Mucosa of descending colon (tissue), 3 donors: Measurements from ENCODE around the gene ITPRIP. TPM values are rescaled to one million over a fixed set of nuclear protein-coding genes. Genes with fewer than 3 reads are reported as not detected.

ENCODE experiments used
- ATAC-seq: fragments of 200-7000 bp; cut with Tn5 transposase; one replicate; pipeline ENCODE4 v1.9.1; 2020; ENCODE audit warnings: mild to moderate bottlenecking, moderate library complexity
- DNase-seq, 3 donors: peaks; one replicate each; pipeline ENCODE4 v3.0.0-alpha.2; 2020
- H3K36me3 ChIP-seq: fragments of 200-600 bp; one replicate; pipeline ENCODE4 v1.8.0; 2021; ENCODE audit warnings: low read depth, mild to moderate bottlenecking
- H3K4me1 ChIP-seq: fragments of 200-600 bp; one replicate; pipeline ENCODE4 v1.8.0; 2021; ENCODE audit warnings: low read depth, mild to moderate bottlenecking
- H3K4me3 ChIP-seq: fragments of 200-600 bp; one replicate; pipeline ENCODE4 v1.8.0; 2021; ENCODE audit warnings: mild to moderate bottlenecking
- H3K9me3 ChIP-seq: fragments of 200-600 bp; one replicate; pipeline ENCODE4 v1.8.0; 2021; ENCODE audit warnings: mild to moderate bottlenecking
- CTCF ChIP-seq: fragments of 200-600 bp; IDR thresholded peaks from one replicate; pipeline ENCODE4 v1.8.0; 2022; ENCODE audit warnings: antibody characterized with exemption, mild to moderate bottlenecking
- intact Hi-C, 2 donors: fragments of 100-400 bp; cut with DNase I in 1 of 2; cut with micrococcal nuclease in 1 of 2; formaldehyde crosslinking; loops; one replicate each; pipeline versions ENCODE4 v1.11.0 to v1.11.1; 2022; cut with DNase I, micrococcal nuclease
- microRNA-seq: library from miRNA; unstranded; fragments of <30 nt; microRNA quantifications from one replicate; pipeline ENCODE4, GENCODE V29; 2019
- total RNA-seq, 3 donors: library from RNA; stranded (reverse); fragmentation: NEBNext Ultra II Directional in 2 of 3; extraction: Animal tissue kit (Norgen Biotek cat#: 25700) in 2 of 3; gene quantifications; one replicate each; pipeline versions ENCODE4 v1.2.1 to v1.2.4, GENCODE V29; 2021 to 2023
- donor health status: DM: no; HTN: no; CAD: no; lungs with moderate emphysema.
- donor health status: DM: no; HTN: no; CAD: no.
- donor health status: DM: no; HTN: yes; CAD: no.

The ITPRIP gene
- total RNA-seq, 3 donors from 2014 or later, result 3.2 to 10.7 (median 5.7) TPM

- DNase-seq (no peak), ATAC-seq (no peak)
- Histone ChIP-seq H3K9me3 (no peaks in the 10 kb centered on the region), H3K4me1 (peaks cover 20% of the 10 kb centered on the region), H3K4me3 (no peak overlapping the region), H3K36me3 (peaks cover 7% of the 10 kb centered on the region)
- TF ChIP-seq CTCF, result no peak
- intact Hi-C loops, result no loop called here
Observed at GRCh38 chr10:104259999-104260774, 78.1 kb downstream of the ITPRIP start.

Small RNA genes within 50 kb of the gene (microRNA-seq; reads per million reads assigned to microRNA genes)
- not detected for gene MIR4482

Other genes with a start within 250 kb of the ITPRIP start
- 1 to 10 TPM; 5.7 to 8.6 (median 5.8) TPM for gene SFR1, start 216.3 kb downstream of the ITPRIP start, total RNA-seq
- under 1 TPM; 0.22 to 0.58 (median 0.32) TPM for gene CFAP43, start 106.1 kb downstream of the ITPRIP start, total RNA-seq
- 10 to 100 TPM; 60.1 to 73.9 (median 62.9) TPM for gene GSTO1, start 83.6 kb downstream of the ITPRIP start, total RNA-seq
- 10 to 100 TPM in 2 of 3 donors, 1 to 10 TPM in 1; 5.4 to 19.7 (median 18.3) TPM for gene GSTO2, start 69.3 kb downstream of the ITPRIP start, total RNA-seq
- under 1 TPM; 0.14 to 0.44 (median 0.17) TPM for gene CFAP58, start 15.4 kb upstream of the ITPRIP start, total RNA-seq